Rectal smooth muscle tissue (tissue), 1 donor: ENCODE measurements around the gene PCTP.
A peak's percentile ranks its signal among the peaks of the same experiment; 100 is the strongest.

Experiments used
- H3K27ac ChIP-seq: one replicate; pipeline ENCODE4 v1.7.0; 2013; ENCODE audit warnings: low read depth, low read length, inconsistent platforms
- H3K27me3 ChIP-seq: one replicate; pipeline ENCODE4 v1.7.0; 2013; ENCODE audit warnings: low read length; ENCODE audit not compliant: control insufficient read depth, insufficient read depth
- H3K36me3 ChIP-seq: one replicate; pipeline ENCODE4 v1.7.0; 2013; ENCODE audit warnings: low read length; ENCODE audit not compliant: control insufficient read depth, insufficient read depth
- H3K4me1 ChIP-seq: one replicate; pipeline ENCODE4 v1.7.0; 2013; ENCODE audit warnings: low read length; ENCODE audit not compliant: control insufficient read depth, insufficient read depth
- H3K4me3 ChIP-seq: one replicate; pipeline ENCODE4 v1.7.0; 2013; ENCODE audit warnings: low read length
- H3K9ac ChIP-seq: one replicate; pipeline ENCODE4 v1.7.0; 2013; ENCODE audit warnings: low read length

The PCTP gene

GRCh38 chr17:55717898-55718735, 32.7 kb upstream of the PCTP start:
- Histone ChIP-seq H3K27ac (no peak overlapping the region), H3K9ac (no peak overlapping the region), H3K4me1 (peaks cover 10% of the 10 kb centered on the region), H3K27me3 (no peaks in the 10 kb centered on the region), H3K4me3 (no peak overlapping the region), H3K36me3 (no peaks in the 10 kb centered on the region)

- Histone ChIP-seq H3K27me3 (no peaks in the 10 kb centered on the region), H3K9ac (no peak overlapping the region), H3K4me1 (peaks cover 15% of the 10 kb centered on the region), H3K4me3 (peak overlapping the region; percentile 34), H3K36me3 (no peaks in the 10 kb centered on the region), H3K27ac (no peak overlapping the region)
These were observed 29.7 kb upstream of the PCTP start for GRCh38 chr17:55720919-55721836.

- peak overlapping the region; percentile 68 for H3K27ac ChIP-seq
- H3K9ac ChIP-seq = no peak overlapping the region
- no peaks in the 10 kb centered on the region for H3K27me3 ChIP-seq
- no peaks in the 10 kb centered on the region for H3K36me3 ChIP-seq
- peaks cover 18% of the 10 kb centered on the region for H3K4me1 ChIP-seq
- peak overlapping the region; percentile 48 for H3K4me3 ChIP-seq
These were observed 28.7 kb upstream of the PCTP start for GRCh38 chr17:55722016-55722736.

- H3K27me3 ChIP-seq = no peaks in the 10 kb centered on the region
- peak within 1 kb of the TSS; percentile 68 for H3K27ac ChIP-seq
- no peaks in the 10 kb centered on the region for H3K36me3 ChIP-seq
- H3K4me1 ChIP-seq = peaks cover 18% of the 10 kb centered on the region
- peak within 1 kb of the TSS; percentile 48 for H3K4me3 ChIP-seq
- H3K9ac ChIP-seq = no peak within 1 kb of the TSS
These were observed 27.9 kb upstream of the PCTP start, which contains the start of gene TMEM100 for GRCh38 chr17:55722742-55723487. Gene TMEM100 (minus strand): TSS chr17:55722864. CDS start chr17:55721070, 1,794 bp downstream.

GRCh38 chr17:55723488-55723848, 27.4 kb upstream of the PCTP start:
- H3K27ac ChIP-seq = peak overlapping the region; percentile 68
- H3K36me3 ChIP-seq = no peaks in the 10 kb centered on the region
- H3K4me3 ChIP-seq = peak overlapping the region; percentile 47
- H3K9ac ChIP-seq = no peak overlapping the region
- peaks cover 18% of the 10 kb centered on the region for H3K4me1 ChIP-seq
- H3K27me3 ChIP-seq = no peaks in the 10 kb centered on the region

GRCh38 chr17:55726440-55726839, 24.4 kb upstream of the PCTP start:
- Histone ChIP-seq H3K27me3 (no peaks in the 10 kb centered on the region), H3K9ac (no peak overlapping the region), H3K27ac (peak overlapping the region; percentile 30), H3K4me1 (peaks cover 20% of the 10 kb centered on the region), H3K36me3 (no peaks in the 10 kb centered on the region), H3K4me3 (no peak overlapping the region)

- Histone ChIP-seq H3K27ac (peak overlapping the region; percentile 30), H3K4me1 (peaks cover 25% of the 10 kb centered on the region), H3K27me3 (no peaks in the 10 kb centered on the region), H3K9ac (no peak overlapping the region), H3K36me3 (no peaks in the 10 kb centered on the region), H3K4me3 (no peak overlapping the region)
These were observed 23.6 kb upstream of the PCTP start for GRCh38 chr17:55727275-55727674.

- Histone ChIP-seq H3K4me1 (peaks cover 30% of the 10 kb centered on the region), H3K27ac (no peak overlapping the region), H3K27me3 (no peaks in the 10 kb centered on the region), H3K9ac (no peak overlapping the region), H3K4me3 (no peak overlapping the region), H3K36me3 (no peaks in the 10 kb centered on the region)
These were observed 22.9 kb upstream of the PCTP start for GRCh38 chr17:55727920-55728319.

- H3K4me3 ChIP-seq = no peak overlapping the region
- no peaks in the 10 kb centered on the region for H3K27me3 ChIP-seq
- peaks cover 28% of the 10 kb centered on the region for H3K4me1 ChIP-seq
- no peaks in the 10 kb centered on the region for H3K36me3 ChIP-seq
- peak overlapping the region; percentile 32 for H3K27ac ChIP-seq
- no peak overlapping the region for H3K9ac ChIP-seq
These were observed 22.5 kb upstream of the PCTP start for GRCh38 chr17:55728361-55728760.

- H3K27ac ChIP-seq = peak overlapping the region; percentile 41
- H3K4me3 ChIP-seq = no peak overlapping the region
- H3K4me1 ChIP-seq = peaks cover 27% of the 10 kb centered on the region
These were observed 22.0 kb upstream of the PCTP start for GRCh38 chr17:55728833-55729232.

GRCh38 chr17:55729484-55729883, 21.4 kb upstream of the PCTP start:
- Histone ChIP-seq H3K9ac (no peak overlapping the region), H3K27me3 (no peaks in the 10 kb centered on the region), H3K4me3 (no peak overlapping the region), H3K27ac (peak overlapping the region; percentile 8), H3K4me1 (peaks cover 31% of the 10 kb centered on the region), H3K36me3 (no peaks in the 10 kb centered on the region)

More at GRCh38 chr17:55728833-55729232, 22.0 kb upstream of the PCTP start:
- H3K36me3 ChIP-seq = no peaks in the 10 kb centered on the region
- no peaks in the 10 kb centered on the region for H3K27me3 ChIP-seq
- no peak overlapping the region for H3K9ac ChIP-seq
